Stimulated activated CD8-positive, alpha-beta memory T cell treated with anti-CD3 and anti-CD28 coated beads, Interleukin-15, amount 100 ng/mL, for 1 hour (primary cell): ENCODE results near the gene NHSL2.

Source experiments
- DNase-seq: peaks from one replicate; pipeline ENCODE4 v3.0.0-alpha.2; 2020; ENCODE audit warnings: low read depth

NHSL2 gene

GRCh38 chrX:72180539-72180938 lies 269.9 kb downstream of the NHSL2 start:
- no peak for DNase-seq

- DNase-seq: peak; percentile 58
These were observed 270.8 kb downstream of the NHSL2 start, which contains the start of gene PIN4 for GRCh38 chrX:72181178-72182125. TSS of gene PIN4 (plus strand) at chrX:72181757. CDS start at chrX:72181786, 29 bp downstream.

DNA sequence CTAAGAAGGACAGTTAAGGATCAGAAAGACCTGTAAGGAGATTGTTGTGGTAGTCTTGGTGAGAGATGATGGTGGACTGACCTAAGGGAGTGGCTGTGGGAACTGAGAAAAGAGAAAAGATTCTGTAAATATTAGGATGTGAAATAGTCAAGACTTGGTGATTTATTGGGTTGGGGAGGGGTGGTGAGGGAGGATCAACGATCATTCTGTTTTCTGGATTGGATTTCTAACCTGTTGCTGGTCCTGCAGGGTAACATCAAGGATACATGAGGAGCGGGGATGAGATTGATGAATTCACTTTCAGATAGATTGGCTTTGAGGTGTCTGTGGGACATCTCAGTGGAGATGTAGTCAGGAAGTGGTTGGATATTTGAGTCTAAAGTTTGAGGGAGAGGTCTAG lies 272.3 kb downstream of the NHSL2 start:
- no peak for DNase-seq

GRCh38 chrX:72201836-72202536 lies 291.3 kb downstream of the NHSL2 start:
- DNase-seq: no peak
